ENCODE measurements around the gene TP53TG5.

DNA sequence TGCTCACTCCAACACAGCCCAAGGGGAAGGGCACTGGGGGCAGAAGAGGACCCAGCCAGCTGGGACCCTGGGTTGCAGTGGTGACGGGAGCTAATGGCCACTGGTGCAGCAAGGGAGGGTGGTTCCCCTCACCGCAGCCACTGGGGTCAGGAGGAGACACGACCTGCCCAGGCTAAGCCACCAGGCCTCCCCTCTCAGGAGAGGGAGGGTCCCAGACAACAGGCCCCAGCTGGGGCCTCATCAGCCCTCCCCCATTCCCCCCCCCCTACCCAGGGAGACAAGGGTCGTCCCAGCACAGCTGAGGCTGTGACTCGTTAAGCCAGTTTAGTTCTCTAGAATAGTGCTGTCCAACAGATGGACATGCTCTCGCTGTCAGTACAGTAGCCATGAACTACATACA lies 52.8 kb downstream of the TP53TG5 start:
- no peak for TF ChIP-seq POLR2A (IDR thresholded peaks at IDR 0.05; ENCODE audit: low read depth, low read length)
- no peak for TF ChIP-seq TAF1 (IDR thresholded peaks at IDR 0.05; ENCODE audit: borderline replicate concordance, low read depth, low read length)
- TF ChIP-seq POLR2AphosphoS5 (IDR thresholded peaks at IDR 0.05; ENCODE audit: low read depth, low read length) = no peak
